HG03342 (cell line): ENCODE measurements around the gene GPR55.

ENCODE experiments used
- ATAC-seq: cut with Tn5 transposase; IDR thresholded peaks from one replicate; pipeline ENCODE4 v1.9.1; 2021; ENCODE audit warnings: mild to moderate bottlenecking, moderate library complexity; ENCODE audit not compliant: unreplicated experiment

GPR55 gene

DNA sequence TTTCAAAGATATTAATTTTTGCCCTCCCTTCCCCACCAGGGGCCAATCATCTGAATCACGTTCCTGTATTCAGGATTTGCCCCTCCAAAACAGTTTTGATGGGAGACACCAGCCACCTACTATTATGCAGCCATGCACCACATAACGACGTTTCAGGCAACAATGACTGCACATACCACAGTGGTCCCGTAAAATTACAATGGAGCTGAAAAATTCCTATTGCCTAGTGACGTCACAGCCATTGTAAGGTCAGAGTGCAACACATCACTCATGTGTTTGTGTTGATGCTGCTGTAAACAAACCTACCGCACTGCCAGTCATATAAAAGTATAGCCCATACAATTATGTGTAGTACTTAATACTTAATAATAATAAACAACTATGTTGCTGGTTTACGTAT, 37.7 kb downstream of the GPR55 start:
- ATAC-seq = no peak

DNA sequence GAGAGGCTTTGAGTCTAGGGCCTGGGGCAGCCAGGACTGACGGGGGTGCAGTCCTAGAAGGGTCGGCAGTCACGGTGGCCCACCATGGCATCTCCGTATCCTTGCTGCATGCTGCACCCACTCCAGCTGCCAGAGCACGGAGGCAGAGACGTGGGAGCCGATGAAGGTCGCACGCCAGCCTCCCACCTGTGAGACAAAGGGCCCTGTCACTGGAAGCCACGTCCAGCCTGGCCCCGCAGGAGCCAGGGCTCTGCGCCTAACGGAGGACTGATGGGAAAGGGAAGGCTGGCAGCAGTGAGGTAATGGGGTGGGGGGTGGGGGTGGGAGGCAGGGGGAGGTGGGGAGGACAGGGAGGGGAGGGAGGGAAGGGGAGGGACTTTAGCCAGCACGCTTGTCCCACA, 38.4 kb downstream of the GPR55 start:
- ATAC-seq = no peak

DNA sequence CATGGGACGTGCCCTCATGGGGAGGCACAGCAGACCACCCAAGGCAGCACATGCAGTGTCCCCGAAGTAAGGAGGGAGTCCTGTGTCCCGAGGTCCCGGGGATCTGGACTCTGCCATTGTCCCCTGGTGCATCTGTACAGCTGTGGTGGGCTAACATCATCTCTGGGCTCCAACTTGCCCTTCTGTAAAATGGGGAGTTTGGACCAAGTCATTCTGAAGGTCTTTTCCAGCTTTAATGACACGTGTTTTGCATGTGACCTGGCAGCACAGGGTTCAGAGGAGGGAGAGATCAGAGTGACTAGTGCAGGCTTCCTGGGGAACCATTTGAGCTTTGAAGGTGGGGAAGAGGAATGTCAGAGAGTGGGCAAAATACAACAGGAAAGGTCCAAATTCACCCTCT, 38.8 kb downstream of the GPR55 start:
- no peak for ATAC-seq

DNA sequence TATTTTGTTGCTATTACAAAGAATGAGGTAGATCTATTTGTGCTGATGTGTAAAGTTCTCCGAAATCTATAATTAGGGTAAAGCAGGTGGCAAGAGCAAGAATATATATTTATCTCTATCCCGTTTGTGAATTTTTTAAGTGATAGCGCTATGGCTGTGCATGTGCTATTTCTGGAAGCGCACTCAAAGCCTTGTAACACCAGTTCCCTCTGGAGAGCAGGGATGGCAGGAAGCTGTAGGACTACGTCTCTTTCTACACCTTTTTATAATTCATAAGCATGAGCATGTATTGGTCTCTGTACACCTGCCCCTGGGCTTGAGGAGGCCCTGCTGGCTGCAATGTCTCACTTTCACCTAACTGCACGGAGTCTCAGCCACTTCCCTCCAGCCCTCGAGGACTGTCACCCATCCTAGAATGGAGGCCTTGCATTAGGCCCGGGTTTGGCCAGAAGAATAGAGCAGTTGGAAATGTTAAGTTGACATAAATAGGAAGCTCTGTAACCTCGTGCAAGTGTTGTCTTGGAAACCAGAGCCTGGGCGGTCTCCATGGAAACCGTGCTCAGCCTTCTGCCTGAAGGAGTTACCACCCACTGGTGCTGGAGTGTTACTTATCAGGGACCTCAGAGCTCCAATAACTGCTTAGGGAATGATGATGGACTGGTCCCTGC, 39.4 kb downstream of the GPR55 start:
- ATAC-seq = peak; percentile 68

DNA sequence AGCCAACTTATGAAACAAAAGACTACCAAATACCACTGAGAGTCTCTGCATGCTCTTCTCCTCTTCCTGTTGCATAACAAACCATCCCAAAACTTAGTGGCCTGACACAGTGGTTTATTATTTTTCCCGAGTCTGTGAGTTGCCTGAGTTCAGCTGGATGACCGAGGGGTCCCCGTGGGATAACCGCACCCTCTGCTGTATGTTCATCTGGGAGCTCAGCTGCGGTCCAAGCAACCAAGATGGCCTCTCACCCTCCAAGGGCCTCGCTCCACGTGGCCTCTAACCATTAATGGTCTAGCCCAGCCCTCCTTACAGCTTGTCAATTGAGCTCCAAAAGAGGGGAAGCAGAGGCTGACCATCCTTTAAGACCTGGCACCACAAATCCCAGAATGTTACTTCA, 43.2 kb downstream of the GPR55 start:
- no peak for ATAC-seq

DNA sequence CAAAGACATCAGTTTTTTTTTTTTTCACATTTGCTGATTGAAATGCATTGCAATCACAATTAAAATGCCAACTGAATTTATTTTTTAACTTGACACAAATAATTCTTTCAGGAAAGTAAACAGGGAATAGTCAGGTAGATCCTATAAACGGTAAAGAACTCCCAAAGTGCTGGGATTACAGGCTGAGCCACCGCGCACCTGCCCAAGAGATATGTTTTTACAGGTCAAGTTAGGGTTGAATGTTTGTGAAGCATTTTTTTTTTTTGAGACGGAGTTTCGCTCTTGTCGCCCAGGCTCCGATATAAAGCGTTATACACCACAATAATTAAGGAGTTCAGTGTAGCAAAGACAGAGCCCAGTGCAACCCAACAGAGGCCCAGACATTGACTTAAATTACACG, 45.2 kb downstream of the GPR55 start:
- ATAC-seq = no peak

DNA sequence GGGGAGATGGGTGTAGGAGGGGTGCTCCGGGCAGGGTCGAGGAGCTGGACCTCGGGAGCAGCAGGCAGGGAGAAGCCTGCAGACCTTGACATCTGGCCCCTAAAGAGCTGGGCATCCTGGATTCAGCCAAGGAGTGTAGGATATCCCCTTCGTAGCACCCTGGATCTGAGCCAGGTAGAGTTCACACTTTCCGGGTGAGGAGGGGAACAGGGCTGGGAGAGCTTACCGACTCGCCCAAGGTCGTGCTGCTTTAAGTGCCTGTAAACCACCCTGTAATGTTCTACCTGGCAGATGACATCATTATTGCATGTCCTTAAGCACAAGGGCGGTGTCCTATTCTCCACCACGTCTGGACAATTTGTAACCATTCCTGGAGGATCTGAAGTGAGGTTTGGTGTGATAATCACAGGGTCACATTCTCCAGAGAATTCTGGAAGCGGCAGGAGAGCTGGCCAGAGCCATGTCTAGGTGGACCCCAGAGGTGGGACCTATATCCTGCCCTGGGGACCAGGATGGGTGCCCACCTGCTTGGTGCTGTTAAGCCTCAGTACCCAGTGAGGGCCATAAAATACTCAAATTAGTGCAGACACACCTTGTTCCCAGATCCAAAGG, 45.7 kb downstream of the GPR55 start:
- no peak for ATAC-seq

DNA sequence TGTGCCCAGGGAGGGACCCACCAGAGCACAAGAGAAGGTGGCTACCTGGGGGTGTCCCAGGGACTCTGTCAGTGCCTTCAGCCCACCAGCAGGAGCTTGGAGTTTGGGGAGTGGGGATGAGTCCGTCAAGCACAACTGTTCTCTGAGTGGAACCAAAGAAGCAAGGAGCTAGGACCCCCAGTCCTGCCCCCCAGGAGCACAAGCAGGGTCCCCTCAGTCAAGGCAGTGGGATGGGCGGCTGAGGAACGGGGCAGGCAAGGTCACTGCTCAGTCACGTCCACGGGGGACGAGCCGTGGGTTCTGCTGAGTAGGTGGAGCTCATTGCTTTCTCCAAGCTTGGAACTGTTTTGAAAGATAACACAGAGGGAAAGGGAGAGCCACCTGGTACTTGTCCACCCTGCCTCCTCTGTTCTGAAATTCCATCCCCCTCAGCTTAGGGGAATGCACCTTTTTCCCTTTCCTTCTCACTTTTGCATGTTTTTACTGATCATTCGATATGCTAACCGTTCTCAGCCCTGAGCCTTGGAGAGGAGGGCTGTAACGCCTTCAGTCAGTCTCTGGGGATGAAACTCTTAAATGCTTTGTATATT, 46.3 kb downstream of the GPR55 start:
- no peak for ATAC-seq

DNA sequence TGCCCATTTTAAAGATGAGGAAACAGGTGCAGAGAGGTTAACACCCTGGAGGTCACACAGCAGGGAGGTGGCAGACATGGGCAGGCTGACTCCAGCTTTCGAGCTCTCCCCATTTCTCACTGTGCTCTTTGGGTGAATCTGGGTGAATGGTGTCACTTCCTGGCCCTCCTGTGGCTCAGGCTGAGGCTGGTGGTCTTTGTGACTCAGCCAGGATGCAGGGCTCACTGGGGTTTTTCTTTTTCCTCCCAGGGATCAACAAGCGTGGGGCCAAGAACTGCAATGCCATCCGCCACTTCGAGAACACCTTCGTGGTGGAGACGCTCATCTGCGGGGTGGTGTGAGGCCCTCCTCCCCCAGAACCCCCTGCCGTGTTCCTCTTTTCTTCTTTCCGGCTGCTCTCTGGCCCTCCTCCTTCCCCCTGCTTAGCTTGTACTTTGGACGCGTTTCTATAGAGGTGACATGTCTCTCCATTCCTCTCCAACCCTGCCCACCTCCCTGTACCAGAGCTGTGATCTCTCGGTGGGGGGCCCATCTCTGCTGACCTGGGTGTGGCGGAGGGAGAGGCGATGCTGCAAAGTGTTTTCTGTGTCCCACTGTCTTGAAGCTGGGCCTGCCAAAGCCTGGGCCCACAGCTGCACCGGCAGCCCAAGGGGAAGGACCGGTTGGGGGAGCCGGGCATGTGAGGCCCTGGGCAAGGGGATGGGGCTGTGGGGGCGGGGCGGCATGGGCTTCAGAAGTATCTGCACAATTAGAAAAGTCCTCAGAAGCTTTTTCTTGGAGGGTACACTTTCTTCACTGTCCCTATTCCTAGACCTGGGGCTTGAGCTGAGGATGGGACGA, 47.1 kb downstream of the GPR55 start:
- ATAC-seq = no peak

DNA sequence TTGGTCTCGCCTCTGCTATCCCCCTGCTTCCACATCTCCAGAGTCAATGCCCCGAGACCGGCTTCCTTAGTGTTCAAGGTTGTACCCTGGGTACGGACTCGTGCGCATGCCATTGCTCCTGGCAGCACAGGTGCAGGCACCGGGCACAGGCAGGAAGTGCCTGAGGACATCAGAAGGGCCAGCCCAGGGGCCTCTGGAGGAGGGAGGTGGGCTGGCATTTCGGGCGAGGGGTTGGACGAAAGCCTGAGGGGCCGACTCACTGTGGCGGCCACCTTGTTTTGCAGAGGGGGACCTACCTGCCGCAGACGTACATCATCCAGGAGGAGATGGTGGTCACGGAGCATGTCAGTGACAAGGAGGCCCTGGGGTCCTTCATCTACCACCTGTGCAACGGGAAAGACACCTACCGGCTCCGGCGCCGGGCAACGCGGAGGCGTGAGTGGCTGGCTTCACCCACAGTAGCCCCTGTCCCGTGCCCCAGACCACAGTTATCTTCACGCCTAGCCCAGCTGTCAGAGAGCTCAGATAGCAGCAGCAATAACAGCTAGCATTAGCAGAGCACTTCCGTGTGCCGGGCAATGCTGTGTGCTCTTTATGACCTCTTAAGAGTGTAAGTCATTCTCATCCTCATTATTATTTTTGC, 47.8 kb downstream of the GPR55 start:
- ATAC-seq = no peak

DNA sequence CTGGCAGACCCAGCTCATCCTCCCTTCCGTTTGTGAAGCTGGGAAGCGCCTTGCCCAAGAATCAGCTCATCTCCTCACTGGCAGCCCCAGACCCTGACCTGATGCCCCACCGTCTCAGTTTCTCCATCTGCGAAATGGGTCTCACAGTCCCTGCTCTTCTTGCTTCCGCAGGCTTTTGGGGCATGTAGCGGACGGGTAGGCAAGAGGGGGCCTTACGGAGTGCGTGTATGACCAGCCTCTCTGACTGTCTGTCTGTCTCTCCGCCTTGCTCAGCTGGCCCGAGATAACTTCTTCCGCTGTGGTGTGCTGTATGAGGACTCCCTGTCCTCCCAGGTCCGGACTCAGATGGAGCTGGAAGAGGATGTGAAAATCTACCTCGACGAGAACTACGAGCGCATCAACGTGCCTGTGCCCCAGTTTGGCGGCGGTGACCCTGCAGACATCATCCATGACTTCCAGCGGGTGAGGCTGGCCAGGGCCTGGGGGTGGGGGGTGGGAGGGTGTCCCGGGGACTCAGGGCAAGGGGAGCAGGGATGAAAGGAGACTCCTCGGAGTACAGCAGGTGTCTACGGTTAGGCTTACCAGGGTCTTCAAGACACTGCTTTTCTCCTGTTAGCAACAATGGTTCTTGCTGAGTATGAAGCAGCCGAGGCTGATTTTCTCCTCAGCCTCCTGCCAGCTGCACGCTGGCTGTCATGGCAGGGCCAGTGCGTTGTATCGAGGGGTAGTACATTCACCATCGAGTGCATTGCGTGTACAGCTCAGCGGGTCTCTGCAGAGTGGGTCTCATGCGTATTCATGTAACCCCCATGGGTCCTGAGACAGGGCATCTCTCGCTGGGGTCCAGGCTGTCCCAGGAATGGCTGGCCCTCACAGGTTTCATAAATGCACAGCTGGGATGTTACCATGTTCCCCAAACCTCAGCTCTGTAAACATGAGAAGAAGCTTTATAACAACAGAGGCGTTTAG, 49.4 kb downstream of the GPR55 start:
- no peak for ATAC-seq

DNA sequence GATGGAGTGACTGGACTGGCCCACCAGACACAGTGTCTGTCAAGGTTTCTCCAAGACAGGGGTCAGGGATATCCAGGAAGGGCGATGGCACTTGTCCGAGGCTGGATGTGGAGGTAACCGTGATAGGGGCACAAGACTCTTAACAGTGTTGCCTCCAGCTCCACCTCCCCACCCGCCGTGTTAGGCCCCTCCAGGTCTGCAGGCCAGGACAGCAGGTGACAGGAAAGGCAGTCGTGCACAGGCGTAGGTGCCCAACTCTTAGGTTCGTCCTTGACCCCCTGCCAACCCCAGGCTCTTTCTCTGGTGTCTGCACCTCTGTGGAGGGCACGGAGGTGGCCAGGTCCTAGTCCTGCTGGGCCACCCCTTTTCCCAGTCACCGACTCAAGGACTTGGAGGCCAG, 50.2 kb downstream of the GPR55 start:
- no peak for ATAC-seq

DNA sequence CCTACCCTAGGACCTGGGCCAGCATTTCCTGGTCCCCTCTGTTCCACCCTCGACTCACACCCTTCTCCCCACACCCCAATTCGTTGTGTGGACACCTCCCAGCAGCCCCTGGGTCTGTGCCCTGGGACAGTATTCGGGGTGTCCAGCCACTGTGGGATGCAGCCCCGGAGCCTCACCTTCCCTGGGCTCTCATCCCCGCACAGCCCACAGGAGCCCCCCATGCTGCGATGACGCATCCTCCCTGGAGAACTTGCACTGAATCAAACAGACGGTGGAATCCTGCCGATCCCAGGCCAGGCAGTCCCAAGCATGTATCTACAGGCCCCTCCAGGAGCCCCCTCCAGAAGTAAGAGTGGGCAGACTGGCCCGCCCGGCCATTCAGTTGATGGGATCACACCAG, 50.6 kb downstream of the GPR55 start:
- ATAC-seq = no peak

DNA sequence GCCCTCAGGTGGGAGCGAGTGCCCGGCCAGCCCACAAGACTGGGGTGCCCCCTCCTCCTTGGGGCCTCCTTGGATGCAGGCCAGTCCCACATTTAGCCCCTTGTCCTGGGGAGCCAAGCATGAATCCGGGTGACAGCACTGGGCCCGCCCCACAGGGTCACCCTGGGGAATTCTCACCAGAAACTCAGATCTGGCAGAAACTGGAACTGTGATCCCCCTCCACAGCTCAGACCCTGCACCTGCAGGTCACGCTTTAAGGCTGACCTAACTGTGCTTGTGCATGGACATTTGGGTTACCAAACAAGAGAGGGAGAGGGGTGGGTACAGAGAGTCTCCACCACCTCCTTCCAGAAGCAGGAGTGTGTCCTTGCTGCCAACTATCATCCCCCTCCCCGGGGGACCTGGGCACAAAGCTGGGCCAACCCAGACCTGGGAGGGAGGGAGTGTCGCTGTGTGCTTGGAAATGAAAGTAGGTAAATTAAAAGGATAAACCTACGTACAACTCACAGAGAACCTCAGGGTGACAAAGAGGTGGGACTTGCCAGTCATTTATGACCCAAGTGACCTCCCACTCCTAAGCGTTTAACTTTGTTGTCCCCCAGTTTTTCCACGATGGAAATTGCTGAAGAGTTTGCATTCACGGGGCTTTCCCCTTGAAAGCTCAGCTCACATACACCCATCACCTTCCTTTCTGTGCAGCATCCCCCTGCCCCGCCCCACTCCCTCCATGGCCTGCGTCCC, 51.2 kb downstream of the GPR55 start:
- ATAC-seq = peak; percentile 66

DNA sequence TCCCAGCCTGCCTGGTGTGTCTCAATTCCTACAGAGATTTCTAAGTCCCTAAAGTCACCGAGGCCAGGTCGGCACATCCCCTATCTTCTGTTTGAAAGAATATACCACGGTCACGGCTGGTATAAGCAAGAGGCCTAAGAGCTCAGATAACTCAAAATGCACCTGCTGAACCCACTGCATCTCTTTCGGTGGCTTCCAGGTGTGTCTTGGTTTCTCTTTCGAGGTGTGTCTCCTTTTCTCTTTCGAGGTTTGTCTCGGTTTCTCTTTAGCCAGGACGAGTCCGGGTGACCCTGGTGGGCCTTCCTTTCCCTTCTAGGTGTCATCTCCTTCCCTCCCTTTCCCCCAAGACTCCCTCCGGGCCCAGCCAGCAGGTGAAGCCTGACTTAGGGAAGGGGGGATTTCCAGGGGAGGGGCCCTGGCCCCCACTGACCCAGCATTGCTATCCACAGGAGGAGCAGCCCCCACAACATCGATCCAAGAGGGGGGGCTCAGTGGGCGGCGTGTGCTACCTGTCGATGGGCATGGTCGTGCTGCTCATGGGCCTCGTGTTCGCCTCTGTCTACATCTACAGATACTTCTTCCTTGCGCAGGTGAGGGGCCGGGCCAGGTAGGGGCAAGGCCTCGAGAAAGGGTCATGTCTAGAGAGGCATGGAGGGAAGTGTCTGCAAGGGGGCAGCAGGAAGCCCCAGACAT, 51.9 kb downstream of the GPR55 start:
- peak; percentile 66 for ATAC-seq

DNA sequence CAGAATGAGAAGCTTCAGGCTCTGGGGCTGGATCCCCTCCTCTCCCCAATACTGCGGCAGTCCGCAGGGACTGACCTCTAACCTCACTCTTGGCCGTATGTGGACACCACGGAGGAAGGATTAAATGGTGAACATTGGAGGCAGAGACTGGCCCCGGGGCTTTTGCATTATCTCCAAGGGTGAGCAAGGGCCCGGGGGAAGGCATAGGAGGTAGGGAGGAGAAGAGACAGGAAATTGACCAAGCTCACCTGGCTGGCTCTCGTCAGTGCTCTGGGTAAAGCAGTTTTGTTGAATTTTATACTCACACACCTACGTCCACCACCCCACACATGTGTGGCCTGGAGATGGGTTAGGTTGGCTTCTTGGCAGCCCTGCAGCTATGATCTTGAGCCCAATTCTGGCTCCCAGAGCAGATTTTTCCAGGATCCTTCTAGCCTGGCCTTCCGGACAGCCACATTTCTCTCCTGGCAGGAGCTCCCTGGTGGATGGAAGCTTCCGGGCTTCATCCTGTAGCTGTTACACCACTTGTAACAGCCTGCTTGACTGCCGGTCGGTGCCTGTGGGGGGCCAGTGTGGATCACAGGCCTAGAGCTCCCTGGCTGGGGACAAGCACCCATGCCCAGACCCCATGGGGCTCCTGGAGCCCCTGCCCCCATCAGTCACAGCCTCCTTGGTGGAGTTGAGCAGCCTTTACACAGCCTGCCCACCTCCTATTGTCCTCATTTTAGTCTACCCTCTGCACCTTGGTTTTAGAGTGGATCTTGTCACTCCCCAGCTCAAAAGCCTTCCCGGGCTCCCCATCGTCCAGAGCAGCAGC, 52.7 kb downstream of the GPR55 start:
- peak; percentile 1 for ATAC-seq

DNA sequence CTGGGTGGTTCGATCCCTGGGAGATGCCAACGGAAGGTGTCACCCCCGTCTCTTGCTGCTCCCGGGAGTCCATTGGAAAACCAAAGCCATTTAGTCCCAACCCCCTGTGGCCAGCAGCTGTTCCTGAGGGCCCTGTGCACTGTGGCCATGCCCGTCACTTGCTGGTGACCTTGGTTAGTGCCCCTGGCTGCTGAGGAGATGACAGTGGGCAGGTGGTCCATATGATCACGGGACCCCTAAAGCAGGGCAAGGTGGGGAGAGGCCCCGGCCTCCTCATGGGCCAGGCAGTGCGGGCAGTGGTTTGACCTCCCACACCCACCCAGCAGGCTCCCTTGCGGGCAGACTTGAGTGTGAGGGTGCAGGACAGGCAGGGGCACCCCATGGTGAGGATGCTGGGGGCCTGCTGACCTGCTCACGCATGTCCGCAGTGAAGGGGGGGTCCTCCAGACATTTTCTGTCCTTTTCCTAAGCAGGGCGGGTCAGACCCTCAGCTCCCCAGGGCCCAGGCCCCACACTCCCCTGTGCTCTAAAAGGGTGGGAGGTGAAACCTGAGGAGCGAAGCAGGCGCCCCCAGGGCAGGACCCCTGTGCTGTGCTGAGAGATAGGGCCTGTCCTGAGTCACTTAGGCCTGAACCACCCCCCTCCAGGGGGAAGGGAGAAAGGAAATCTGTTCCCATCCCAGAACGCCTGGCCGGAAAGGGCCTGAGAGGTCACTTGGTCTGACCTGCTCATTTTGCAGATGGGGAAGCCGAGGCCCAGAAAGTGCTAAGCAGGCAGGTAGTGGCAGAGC, 53.5 kb downstream of the GPR55 start:
- no peak for ATAC-seq
